Smooth muscle cell (in vitro differentiated cells): ENCODE measurements around the gene CHTOP. TPM values are rescaled to one million over a fixed set of nuclear protein-coding genes. Genes with fewer than 3 reads are reported as not detected.

ENCODE experiments used
- DNase-seq: peaks from one replicate; lab custom pipeline; 2025; ENCODE audit not compliant: unreplicated experiment; lab: John Stamatoyannopoulos, UW
- H2AFZ ChIP-seq: fragments of 200-600 bp; sonication (generic); 2 replicates; pipeline ENCODE4 v1.6.0; 2016; ENCODE audit warnings: antibody characterized with exemption, low read depth, mild to moderate bottlenecking
- H3F3A ChIP-seq: fragments of 200-600 bp; sonication (generic); 2 replicates; pipeline ENCODE4 v1.6.0; 2017; ENCODE audit warnings: antibody characterized with exemption, low read depth
- H3K27ac ChIP-seq: fragments of 200-600 bp; sonication (generic); 2 replicates; pipeline ENCODE4 v1.5.1; 2016; ENCODE audit warnings: low read depth, mild to moderate bottlenecking
- H3K27me3 ChIP-seq: fragments of 200-600 bp; sonication (generic); 2 replicates; pipeline ENCODE4 v1.6.1; 2016; ENCODE audit warnings: low read depth, mild to moderate bottlenecking
- H3K36me3 ChIP-seq: fragments of 200-600 bp; sonication (generic); 2 replicates; pipeline ENCODE4 v1.5.1; 2016; ENCODE audit warnings: low read depth
- H3K4me1 ChIP-seq: fragments of 200-600 bp; sonication (generic); 2 replicates; pipeline ENCODE4 v1.5.1; 2016; ENCODE audit warnings: low read depth
- H3K4me2 ChIP-seq: fragments of 200-600 bp; sonication (generic); 2 replicates; pipeline ENCODE4 v1.6.0; 2016; ENCODE audit warnings: mild to moderate bottlenecking
- H3K4me3 ChIP-seq: fragments of 200-600 bp; sonication (generic); 2 replicates; pipeline ENCODE4 v1.5.1; 2016; ENCODE audit warnings: mild to moderate bottlenecking
- H3K79me2 ChIP-seq: fragments of 200-600 bp; sonication (generic); 2 replicates; pipeline ENCODE4 v1.6.0; 2016; ENCODE audit warnings: low read depth, mild to moderate bottlenecking
- H3K9ac ChIP-seq: fragments of 200-600 bp; sonication (generic); 2 replicates; pipeline ENCODE4 v1.6.0; 2016; ENCODE audit warnings: low read depth
- H3K9me3 ChIP-seq: fragments of 200-600 bp; sonication (generic); replicated peaks from 2 replicates; pipeline ENCODE4 v1.5.1; 2016; ENCODE audit warnings: low read depth
- H4K20me1 ChIP-seq: fragments of 200-600 bp; sonication (generic); 2 replicates; pipeline ENCODE4 v1.6.0; 2016; ENCODE audit warnings: low read depth
- CTCF ChIP-seq: fragments of 200-600 bp; sonication (generic); IDR thresholded peaks from 2 replicates; pipeline ENCODE4 v1.5.1; 2017; ENCODE audit warnings: borderline replicate concordance, mild to moderate bottlenecking, antibody characterized with exemption; ENCODE audit not compliant: insufficient read depth, poor library complexity, severe bottlenecking
- WGBS: methylation state at CpG from one replicate; pipeline ENCODE4 v1.1.7; 2016; ENCODE audit warnings: low lambda C conversion rate; 5-methylcytosine and 5-hydroxymethylcytosine counted together
- polyA plus RNA-seq: library from polyadenylated mRNA; unstranded; fragments of >200 nt; fragmentation: Nextera tagmentation; extraction: Ambion mirVana; gene quantifications from 2 replicates; pipeline ENCODE4 v1.2.1, GENCODE V29; 2016
- total RNA-seq: library from RNA; depleted of rRNA; stranded (reverse); fragments of >200 nt; gene quantifications from 2 replicates; pipeline ENCODE4 v1.2.3, GENCODE V29; 2014

The CHTOP gene, protein sequence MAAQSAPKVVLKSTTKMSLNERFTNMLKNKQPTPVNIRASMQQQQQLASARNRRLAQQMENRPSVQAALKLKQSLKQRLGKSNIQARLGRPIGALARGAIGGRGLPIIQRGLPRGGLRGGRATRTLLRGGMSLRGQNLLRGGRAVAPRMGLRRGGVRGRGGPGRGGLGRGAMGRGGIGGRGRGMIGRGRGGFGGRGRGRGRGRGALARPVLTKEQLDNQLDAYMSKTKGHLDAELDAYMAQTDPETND
- 47.8 and 48.1 TPM in 2 replicates for total RNA-seq
- polyA plus RNA-seq = 49.7 and 50.2 TPM in 2 replicates

GRCh38 chr1:153633754-153634665 is at the start of gene CHTOP:
Gene CHTOP (plus strand): TSS chr1:153634066. CDS start chr1:153636589, 2,523 bp downstream.
- Histone ChIP-seq H3K27ac (peak within 1 kb of the TSS; percentile 100), H3K27me3 (no peaks in the 10 kb centered on the region), H3K9me3 (no peaks in the 10 kb centered on the region), H3K4me2 (peak within 1 kb of the TSS; percentile 92), H3K4me1 (peaks cover 20% of the 10 kb centered on the region), H3F3A (peaks cover 9% of the 10 kb centered on the region), H3K36me3 (peaks cover 16% of the 10 kb centered on the region), H4K20me1 (peaks cover 45% of the 10 kb centered on the region), H3K79me2 (peaks cover 47% of the 10 kb centered on the region), H3K4me3 (peak within 1 kb of the TSS; percentile 95), H3K9ac (peak within 1 kb of the TSS; percentile 100), H2AFZ (no peak within 1 kb of the TSS)
- peak; percentile 4 for TF ChIP-seq CTCF
- WGBS = 3% methylated on average over 58 of the region's 65 CpGs
- DNase-seq = peak; percentile 89

- 13% methylated on average over 1 of the region's 1 CpG for WGBS
- H3K9me3 ChIP-seq = no peaks in the 10 kb centered on the region
Measured at GRCh38 chr1:153585006-153585405, 48.9 kb upstream of the CHTOP start.

DNA sequence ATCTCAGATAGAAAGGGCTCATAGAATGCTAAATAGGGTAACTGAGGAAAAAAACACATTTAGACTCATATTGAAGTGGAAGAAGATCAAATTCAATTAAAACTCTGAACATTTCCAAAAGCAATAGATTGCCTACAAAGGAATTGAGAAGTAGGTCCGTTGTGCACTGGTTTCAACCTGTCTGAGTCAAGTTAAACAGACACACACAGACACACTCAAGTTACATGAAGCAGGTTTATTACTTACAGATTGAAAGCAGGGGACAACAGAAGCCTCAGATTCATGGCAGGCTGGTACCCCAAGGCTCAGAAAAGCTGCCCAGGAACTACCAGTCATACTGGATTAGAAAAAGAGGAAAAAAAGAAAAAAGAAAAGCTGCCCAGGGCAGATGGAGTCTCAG is 47.5 kb upstream of the CHTOP start:
- H3K9ac ChIP-seq = no peak overlapping the region
- H3F3A ChIP-seq = no peaks in the 10 kb centered on the region
- H3K27me3 ChIP-seq = no peaks in the 10 kb centered on the region
- no peak for TF ChIP-seq CTCF
- no peaks in the 10 kb centered on the region for H3K79me2 ChIP-seq
- H3K27ac ChIP-seq = no peak overlapping the region
- H4K20me1 ChIP-seq = no peaks in the 10 kb centered on the region
- no peaks in the 10 kb centered on the region for H3K9me3 ChIP-seq
- WGBS = 76% methylated on average over 1 of the region's 1 CpG
- H3K4me3 ChIP-seq = no peak overlapping the region
- no peaks in the 10 kb centered on the region for H3K36me3 ChIP-seq
- H3K4me1 ChIP-seq = peaks cover 19% of the 10 kb centered on the region
- no peak overlapping the region for H3K4me2 ChIP-seq
- H2AFZ ChIP-seq = no peak overlapping the region
- no peak for DNase-seq

More at GRCh38 chr1:153585006-153585405, 48.9 kb upstream of the CHTOP start:
- no peak overlapping the region for H3K9ac ChIP-seq
- no peaks in the 10 kb centered on the region for H3F3A ChIP-seq
- H3K79me2 ChIP-seq = no peaks in the 10 kb centered on the region
- H3K4me3 ChIP-seq = no peak overlapping the region
- H3K4me2 ChIP-seq = no peak overlapping the region
- H3K4me1 ChIP-seq = peaks cover 19% of the 10 kb centered on the region
- no peak for DNase-seq
- no peaks in the 10 kb centered on the region for H4K20me1 ChIP-seq
- H2AFZ ChIP-seq = no peak overlapping the region
- H3K27me3 ChIP-seq = no peaks in the 10 kb centered on the region
- H3K27ac ChIP-seq = peak overlapping the region; percentile 25
- no peaks in the 10 kb centered on the region for H3K36me3 ChIP-seq
- TF ChIP-seq CTCF = no peak
